GM19193 (cell line): ENCODE measurements around the gene TNFAIP8L2.
A peak's percentile ranks its signal among the peaks of the same experiment; 100 is the strongest.

Source experiments
- POLR2A ChIP-seq: IDR thresholded peaks from 4 replicates; pipeline ENCODE4 v1.6.1; 2011; ENCODE audit not compliant: insufficient read depth, insufficient read length; ENCODE audit errors: extremely low read depth

TNFAIP8L2 gene

DNA sequence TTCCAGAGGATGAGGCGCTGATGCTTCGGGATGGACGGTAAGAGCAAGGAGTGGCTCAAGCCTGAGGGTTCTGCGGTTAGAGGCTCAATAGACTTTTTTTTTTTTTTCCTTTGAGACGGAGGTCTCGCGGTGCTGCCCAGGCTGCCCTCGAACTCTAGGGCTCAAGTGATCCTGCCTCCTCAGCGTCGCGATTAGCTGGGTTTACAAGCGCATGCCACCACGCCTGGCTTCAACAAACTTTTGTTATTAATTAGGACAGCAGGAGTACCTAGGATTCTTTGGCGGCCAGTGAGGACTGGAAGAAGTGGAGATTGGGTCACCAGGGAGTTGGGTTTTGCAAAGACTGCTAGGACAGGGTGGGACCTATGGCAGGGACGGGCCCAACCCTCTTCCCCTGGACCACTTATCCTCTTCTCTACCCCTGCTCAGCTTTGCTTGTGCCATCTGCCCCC is 10.1 kb downstream of the TNFAIP8L2 start:
- no peak for TF ChIP-seq POLR2A

DNA sequence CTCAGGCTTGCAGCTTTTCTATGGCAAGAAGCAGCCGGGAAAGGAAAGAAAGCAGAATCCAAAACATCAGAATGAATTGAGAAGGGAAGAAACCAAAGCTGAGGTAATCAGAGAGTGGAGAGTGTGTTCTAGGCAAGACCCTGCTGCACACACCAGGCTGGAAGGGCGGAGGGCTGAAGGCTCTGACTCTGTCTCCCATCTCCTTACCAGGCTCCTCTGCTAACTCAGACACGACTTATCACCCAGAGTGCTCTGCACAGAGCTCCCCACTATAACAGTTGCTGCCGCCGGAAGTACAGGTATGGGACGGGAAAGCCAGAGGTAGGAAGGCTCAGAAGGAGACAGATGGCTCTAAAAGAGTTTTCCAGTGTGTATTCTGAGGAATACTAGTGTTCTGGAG is 10.7 kb downstream of the TNFAIP8L2 start:
- no peak for TF ChIP-seq POLR2A

DNA sequence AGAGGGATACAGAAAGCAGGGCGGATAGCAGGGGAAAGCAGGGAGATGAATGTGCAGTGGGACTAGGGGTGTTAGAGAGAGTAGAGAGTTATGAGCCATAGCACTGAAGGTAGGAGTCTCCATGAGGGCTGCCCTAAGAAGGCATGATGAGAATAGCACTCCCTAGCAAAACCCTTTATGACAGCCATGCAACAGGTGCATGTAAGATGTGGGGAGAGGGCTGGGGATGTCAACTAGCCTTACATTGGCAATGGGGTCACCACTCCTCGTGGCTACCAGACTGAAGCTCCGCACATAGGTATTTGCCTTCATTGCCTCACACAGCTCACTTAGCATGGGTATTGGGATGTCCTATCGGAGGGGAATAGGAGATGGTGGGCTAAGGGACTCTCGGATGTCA is 14.7 kb downstream of the TNFAIP8L2 start:
- no peak for TF ChIP-seq POLR2A

DNA sequence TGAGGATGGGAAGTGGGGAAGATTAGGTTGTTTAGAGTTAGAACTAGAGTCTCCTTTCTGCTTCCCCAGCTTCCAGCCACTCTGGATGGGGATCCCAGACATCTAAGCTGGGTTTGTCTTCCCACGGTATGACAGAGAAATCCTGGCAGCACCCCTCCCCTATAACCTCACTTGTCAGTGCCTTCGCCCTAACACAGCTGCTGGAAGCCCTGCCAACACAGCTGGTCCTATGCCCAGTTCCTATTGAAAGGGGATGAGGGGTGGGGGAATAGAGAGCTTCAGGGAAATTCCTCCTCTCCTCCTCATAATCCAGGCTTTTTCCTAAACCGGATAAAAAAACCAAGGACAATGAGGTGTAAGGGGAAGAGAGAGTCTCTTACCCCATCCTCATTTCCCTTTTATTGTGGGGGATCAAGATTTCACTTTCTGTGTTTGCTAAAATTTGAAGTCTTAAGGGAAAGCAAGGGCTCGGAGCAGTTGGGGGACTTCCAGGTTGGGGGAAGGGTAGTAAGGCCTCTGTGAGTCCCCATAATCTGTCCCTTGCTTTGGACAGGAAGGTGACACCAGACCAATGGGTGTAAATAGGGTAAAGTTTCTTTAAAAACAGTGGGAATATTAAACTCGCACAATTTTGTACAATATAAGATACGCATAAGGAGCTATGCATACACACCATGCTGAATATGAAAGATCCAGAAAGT is 18.7 kb downstream of the TNFAIP8L2 start:
- TF ChIP-seq POLR2A, result no peak

DNA sequence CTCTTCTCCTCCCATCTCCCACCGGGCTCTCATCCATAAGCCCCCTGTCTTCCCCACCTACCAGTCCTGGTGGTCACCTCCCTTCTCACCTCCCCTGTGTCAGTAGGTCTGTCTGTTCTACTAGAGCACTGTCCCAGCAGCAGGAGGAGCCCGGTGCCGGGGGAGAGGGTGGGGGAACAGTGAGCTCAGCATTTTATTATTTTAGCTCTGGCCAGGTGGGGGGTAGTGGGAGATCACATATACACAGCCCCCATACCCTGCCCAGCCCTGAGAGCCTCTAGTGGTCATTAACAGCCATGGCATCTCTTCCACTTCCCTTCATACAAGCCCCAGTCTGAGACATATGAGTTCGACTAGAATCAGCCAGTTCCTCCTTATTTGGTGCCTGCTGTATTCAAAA is 19.4 kb downstream of the TNFAIP8L2 start, which contains the start of gene TMOD4:
Gene TMOD4 (minus strand): TSS at position 119 of the 400 bp plus-strand sequence. CDS start 1,106 bp downstream, outside the sequence.
- TF ChIP-seq POLR2A, result no peak

DNA sequence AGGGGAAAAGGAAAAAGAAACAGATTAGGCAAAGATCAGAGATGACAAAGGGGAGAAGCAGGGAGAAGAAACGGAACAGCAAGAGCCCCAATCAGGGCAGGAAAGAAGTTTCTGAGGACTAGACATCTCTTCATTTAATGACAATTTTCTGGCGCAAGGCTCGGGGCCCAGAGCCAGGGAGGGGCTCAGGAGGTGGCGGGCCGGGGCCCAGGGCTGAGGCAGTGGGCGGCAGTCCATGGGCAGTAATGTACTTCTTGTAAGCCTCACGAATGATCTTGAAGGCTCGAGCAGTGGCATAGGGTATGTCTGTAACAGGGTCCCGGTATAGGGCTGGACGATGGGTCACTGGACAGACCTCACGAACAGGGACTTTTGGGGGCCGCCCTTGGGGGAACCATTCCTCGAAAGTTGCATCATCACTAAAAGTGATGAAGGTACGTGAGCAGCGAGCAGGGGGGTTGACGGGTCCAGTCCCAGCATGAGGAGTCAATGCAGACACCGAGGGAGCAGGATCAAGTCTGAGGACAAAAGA is 20.1 kb downstream of the TNFAIP8L2 start:
- no peak for TF ChIP-seq POLR2A

DNA sequence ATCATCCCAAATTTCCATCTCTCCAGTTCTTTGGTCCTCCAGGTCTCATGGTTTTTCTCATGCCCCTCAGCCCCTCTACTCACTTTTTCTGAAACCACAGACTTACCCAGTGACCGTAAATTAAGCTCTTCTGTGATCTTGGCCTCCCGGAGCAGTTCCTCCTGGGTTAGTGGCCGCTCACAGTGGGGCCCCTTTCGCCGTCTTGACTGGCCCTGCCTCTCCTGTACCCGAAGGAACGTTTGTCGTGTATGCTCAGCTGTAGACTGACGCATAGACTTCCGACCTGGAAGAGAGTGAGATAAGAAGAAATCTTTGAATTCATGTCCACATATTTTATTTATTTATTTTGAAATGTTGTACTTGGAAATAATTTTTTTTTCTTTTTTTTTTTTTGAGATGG is 27.8 kb downstream of the TNFAIP8L2 start:
- no peak for TF ChIP-seq POLR2A

DNA sequence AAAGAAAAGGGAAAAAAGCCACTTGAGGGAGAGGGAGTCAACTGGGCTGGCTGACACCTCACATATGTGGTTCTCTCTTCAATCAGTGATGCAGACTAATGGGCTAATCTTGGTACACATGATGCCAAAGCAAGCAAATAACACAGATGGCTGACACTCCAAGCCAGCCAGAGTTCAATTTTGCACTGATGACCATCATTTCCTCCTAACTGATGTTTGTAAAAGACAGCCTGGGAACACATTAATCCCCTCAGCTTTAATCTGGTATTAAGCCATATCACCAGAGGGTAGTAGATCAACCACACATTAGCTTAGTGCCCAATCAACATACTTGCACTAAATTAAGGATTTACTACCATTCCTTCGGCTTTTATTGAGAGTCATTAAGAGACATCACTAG is 30.8 kb downstream of the TNFAIP8L2 start:
- TF ChIP-seq POLR2A, result no peak

DNA sequence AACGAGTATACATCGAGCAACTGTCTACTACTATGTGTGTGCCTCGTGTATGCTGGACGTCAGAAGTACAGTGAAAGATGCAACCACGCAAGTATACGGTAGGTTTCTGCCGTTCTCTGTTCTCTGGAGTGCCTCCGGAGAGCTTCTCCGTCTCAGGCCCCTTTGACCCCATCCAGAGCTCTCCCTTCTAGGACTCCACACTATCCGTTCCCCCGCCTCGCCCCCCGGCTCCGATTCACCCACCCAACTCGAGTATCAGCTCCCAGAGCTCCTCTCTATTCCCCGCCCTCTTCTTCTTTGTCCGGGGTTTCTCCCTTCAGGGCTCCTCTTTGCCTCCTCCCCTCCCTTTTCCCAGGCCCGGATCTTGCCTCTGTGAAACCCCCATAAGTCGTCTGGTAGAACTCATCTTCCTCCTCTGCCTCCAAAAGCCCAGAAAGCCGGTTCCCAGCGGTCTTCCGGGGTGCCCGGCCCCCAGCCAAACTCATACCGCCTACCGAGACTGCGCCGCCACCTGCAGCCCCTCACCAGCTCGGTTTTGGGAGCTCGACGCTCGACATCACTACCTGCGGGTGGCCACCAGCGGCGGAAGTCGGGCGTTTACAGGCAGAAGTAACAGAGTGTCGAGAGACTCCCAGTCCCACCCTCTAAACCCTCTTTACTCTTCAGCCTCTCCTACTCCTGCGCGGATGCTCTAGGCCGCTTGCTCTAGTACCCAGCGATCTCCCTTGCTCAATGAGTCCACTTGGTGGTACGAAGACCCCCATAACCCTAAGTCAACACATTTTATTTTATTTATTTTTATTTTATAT is 33.4 kb downstream of the TNFAIP8L2 start, which contains the start of gene VPS72:
Gene VPS72 (minus strand): TSS at position 561 of the 809 bp plus-strand sequence. CDS start 76 bp downstream, at position 485.
- TF ChIP-seq POLR2A, result peak; percentile 90

DNA sequence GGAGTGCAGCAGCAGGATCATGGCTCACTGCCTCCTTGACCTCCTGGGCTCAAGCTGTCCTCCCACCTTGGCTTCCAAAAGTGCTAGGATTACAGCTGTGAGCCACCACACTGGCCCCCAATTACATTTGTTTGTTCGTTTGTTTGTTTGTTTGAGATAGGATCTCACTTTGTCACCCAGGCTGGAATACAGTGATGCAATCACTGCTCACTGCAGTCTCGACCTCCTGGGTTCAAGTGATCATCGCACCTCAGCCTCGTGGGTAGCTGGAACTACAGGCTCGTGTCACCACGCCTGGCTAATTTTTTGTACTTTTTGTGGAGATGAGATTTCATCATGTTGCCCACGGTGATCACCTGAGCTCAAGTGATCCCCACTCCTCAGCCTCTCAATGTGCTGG is 35.6 kb downstream of the TNFAIP8L2 start:
- no peak for TF ChIP-seq POLR2A

DNA sequence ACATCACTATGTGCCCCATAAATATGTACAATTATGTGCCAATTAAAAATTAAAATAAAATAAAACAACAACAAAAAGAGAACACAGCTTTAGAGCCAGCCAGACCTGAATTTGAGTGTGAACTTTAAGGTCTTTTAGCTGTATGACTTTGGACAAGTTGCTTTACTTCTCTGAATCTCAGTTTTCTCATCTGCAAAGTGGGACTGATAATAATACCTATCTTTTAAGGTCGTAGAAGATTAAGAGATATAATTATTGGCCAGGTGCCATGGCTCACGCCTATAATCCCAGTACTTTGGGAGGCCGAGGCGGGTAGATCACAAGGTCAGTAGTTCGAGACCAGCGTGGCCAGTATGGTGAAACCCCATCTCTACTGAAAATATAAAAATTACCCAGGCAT is 36.9 kb downstream of the TNFAIP8L2 start:
- TF ChIP-seq POLR2A, result no peak

DNA sequence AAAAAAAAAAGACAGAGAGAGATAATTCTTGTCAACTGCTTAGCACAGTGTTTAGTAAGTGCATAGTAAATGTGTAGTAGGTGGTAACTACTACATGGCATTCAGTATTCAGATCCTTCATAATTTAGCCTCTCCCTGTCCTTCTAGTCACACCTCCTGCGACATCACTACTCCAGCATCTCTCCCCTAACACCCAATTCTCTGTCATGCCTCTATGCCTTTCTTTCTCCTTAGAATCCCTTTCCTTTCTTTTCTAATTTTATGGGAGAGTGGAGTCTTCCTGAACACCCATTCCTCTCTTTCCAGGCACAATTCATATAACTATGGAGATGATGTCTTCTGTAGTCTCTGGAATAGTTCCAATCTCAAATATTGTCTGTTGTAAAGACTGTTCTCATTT is 37.4 kb downstream of the TNFAIP8L2 start:
- no peak for TF ChIP-seq POLR2A

DNA sequence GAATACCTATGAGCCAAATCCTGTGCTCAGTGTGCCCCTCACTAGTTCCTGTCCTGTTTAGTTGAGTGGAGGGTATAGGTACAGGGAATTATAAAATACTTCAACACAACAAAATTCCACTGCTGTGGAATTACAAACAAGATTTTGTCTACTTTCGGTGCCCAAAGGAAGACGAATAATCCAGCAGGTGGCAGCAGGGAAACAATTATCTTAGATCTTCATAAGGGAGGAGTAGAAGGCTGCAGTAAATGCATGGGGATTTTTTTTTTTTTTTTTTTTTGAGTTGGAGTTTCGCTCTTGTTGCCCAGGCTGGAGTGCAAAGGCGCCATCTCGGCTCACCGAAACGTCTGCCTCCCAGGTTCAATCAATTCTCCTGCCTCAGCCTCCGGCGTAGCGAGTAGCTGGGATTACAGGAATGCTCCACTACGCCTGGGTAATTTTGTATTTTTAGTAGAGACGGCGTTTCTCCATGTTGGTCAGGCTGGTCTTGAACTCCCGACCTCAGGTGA is 39.9 kb downstream of the TNFAIP8L2 start:
- TF ChIP-seq POLR2A, result no peak

DNA sequence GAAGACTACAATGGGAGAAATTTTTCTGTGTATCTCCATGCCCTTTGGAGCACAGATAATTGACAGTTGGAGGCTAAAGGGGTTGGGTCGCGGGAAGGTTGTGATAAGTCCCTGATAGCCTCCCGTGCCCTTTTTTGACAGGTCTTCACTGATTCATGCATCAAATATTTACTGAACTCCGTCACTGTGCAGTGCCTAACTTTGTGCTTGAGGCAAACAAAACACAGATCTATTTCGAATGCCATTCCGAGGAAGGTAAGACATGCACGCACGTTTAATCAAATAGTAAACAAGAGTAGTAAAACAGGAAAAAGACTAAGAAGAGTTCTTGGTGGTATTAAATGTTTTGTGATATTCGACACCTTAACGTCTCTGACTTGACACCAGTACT is 41.4 kb downstream of the TNFAIP8L2 start:
- no peak for TF ChIP-seq POLR2A
